Right renal cortex interstitium (tissue), 3 donors: ENCODE data around the gene PLCG2. TPM values are rescaled to one million over a fixed set of nuclear protein-coding genes. Genes with fewer than 3 reads are reported as not detected.
"Not testable (repeated sequence)": the region's sequence is repeated elsewhere in the genome, so short reads cannot be mapped to it uniquely, and the experiment has no call there.

Source experiments
- DNase-seq, 3 donors: peaks; one replicate each; pipeline ENCODE4 v3.0.0-alpha.2; 2013; ENCODE audit warnings: low read depth in 3 of 3, low spot score in 2 of 3
- polyA plus RNA-seq, 3 donors: library from polyadenylated mRNA; unstranded; fragments of 120-200 nt; gene quantifications; one replicate each; pipeline ENCODE4 v1.2.1, GENCODE V29; 2013; ENCODE audit not compliant: insufficient read length in 3 of 3

PLCG2 gene
- polyA plus RNA-seq, 3 donors = 37.6 to 50.2 (median 40.7) TPM

DNA sequence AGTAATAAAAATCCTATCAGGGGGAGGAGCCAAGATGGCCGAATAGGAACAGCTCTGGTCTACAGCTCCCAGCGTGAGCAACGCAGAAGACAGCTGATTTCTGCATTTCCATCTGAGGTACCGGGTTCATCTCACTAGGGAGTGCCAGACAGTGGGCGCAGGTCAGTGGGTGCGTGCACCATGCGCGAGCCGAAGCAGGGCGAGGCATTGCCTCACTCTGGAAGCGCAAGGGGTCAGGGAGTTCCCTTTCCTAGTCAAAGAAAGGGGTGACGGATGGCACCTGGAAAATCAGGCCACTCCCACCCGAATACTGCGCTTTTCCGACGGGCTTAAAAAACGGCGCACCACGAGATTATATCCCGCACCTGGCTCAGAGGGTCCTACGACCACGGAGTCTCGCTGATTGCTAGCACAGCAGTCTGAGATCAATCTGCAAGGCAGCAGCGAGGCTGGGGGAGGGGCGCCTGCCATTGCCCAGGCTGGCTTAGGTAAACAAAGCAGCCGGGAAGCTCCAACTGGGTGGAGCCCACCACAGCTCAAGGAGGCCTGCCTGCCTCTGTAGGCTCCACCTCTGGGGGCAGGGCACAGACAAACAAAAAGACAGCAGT is 198.3 kb downstream of the PLCG2 start:
- DNase-seq = not testable (repeated sequence)

- DNase-seq = no peak
Measured at GRCh38 chr16:81987121-81987520, 208.0 kb downstream of the PLCG2 start.

- DNase-seq = no peak
Measured at GRCh38 chr16:81987706-81988105, 208.6 kb downstream of the PLCG2 start.

DNA sequence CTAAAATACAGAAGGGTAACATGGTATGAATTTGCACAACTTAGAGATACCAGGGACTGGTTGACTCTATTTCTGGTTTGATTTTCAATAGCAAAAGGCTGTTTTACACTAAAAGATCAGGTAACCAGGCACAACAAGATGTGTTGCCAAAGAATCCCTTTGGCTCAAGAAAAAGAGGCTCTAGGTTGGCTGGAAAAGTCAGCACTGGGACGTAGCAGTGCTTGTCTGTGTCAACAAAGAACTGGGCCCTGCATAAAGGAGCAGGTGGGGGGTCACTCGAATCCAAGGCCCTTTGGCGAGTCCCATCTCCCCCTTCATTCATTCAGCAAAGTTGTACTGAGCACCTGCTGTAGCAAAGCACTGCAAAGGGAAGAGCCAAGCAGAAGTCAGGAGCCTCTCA is 213.8 kb downstream of the PLCG2 start:
- no peak for DNase-seq

GRCh38 chr16:81994485-81994884 is 215.4 kb downstream of the PLCG2 start:
- no peak for DNase-seq

DNA sequence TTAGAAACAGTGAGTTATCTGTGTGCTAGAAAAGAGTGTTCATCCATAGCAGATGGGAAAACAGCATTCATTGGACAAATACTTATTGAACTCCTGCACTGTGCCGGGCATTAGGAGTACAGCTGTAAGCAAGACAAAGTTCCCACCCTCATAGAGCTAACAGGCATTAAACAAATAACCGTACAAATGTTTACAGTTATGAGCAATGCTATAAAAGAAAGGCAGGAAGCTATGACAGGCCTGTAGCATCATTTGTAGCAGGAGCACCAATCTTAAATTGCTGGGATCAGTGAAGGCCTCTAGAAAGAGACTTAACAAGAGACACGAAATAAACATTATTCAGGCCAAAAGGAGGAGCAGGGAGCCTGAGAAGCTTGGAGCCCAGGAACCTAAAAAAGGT is 216.6 kb downstream of the PLCG2 start:
- no peak for DNase-seq

DNA sequence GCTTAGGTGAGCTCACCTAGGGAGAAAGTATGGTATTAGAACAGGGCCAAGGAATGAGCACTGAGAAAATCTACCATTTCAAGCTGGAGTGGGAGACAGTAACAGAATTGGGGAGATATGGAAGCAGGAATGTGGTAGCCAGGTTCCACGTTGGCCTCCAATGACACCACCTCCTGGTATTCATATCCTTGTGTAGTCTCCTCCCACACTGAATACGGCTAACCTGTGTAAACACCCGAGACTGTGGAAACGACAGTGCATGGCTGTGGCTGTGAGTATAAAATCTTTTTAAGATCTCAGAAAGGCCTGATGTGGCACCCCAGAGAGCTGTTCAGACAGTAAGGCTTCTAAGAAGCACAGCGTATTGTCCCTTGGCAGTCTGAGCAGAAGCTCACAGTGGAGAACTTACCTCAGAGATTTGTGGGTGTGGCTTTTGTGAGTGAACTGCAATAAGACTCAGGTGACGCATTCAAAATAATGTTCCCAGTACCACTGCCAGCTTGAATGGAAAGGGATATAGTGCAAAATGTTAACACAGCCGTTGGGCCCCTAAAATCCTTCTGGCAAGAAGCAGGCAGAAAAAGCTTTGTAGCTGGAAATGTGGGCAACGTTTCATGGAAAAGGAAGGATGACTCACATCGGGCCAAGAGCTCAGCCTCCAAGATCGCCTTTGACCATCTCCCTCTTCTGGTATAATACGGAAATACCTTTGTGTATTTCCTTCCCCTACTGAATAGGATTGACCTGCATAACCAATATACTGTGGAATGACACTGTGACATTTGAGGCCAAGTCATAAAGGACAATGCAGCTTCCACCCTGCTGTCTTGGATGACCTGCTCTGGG is 217.8 kb downstream of the PLCG2 start:
- DNase-seq = no peak

GRCh38 chr16:81997738-81998137 is 218.6 kb downstream of the PLCG2 start:
- DNase-seq = no peak

- no peak for DNase-seq
Measured at GRCh38 chr16:82002831-82003230, 223.7 kb downstream of the PLCG2 start.

DNA sequence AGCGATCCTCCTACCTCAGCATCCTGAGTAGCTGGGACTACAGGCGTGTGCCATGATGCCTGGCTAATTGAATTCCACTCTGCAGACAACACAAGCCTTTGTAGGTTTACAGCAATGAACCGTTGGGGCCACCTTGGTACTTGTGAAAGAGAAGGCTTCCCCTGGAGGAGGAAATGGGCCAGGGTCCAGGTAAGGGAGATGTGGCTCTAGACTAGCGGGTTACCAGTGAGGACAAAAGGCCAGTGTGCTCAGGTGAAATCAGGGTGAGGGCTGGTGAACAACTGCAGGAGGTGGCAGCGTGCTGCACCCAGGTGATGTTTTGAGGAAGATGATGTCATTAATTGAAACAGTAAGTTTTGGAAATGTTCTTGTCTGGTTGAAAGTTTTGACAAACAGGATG is 225.5 kb downstream of the PLCG2 start:
- DNase-seq = no peak

DNA sequence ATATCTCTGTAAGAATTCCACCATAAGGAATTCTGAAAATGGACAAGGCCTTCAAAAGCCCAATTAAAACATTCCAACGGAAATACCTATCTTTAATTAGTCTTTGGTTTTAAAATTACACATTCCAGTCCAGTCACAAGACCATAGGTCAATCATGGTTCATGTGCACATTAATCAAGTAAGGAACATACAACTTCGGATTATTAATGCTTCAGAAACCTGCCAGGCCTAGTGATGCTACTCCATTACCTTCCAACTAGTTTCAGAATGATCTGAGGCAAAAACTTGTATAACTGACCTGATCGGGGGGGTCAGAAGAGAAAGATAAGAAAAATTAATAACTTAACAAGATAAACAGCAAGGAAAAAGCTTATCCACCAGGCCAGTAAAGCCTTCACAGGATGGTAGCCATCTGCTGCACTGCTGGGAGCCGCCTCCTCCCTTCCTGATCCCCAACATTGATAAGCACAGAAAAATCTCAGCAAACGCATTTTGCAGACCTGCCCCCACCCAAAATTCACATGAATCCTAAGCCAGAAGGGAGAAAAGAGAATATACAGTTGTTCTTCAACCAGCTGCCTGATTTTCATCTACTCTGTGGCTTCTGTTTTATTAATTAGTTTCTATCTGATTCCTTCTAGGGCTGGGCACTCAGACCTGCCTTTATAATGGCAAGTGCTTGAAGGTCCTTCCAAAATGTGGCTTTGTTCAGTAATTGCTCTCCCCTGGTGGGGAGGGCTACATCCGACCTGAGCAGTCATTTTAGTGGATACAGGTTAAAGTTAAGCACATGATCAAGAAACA is 226.1 kb downstream of the PLCG2 start:
- DNase-seq = peak in 1 of 3 donors; percentile 54

DNA sequence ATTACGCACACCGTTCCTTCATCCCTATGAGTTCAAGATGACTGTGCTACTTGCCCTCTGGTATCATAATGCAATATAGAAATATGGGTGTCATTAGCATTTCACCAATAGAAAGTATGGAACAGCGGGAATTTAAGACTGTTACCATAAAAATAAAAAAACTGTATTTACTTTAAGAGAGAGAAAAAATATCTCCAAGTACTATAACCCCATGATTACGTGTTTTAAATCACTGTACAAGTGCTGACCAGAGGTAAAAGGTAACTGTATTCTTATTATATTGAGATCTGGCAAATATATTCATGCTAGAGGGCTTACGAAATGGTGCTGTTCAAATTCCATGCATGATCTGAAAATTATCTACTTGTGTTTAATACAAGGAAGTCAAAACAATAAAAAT is 226.9 kb downstream of the PLCG2 start:
- no peak for DNase-seq

DNA sequence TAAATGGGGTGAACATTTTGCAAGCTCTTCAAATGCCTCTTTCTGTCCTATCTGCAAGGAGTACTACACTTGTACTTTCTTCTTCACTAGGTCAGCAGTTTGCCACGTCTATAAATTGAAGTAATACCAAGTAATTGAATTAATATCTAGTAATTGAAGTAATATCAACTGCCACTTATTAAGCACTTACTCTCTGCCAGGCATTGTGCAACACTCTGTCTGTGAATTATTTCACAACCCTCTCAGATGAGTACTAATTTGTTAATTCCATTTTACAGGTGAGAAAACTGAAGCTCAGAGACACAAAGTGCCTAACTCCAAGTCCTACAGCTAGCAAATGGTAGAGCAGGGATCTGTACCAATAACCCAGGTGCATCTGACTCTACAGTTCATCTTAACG is 228.1 kb downstream of the PLCG2 start:
- no peak for DNase-seq

- DNase-seq = no peak
Measured at GRCh38 chr16:82008957-82009592, 230.0 kb downstream of the PLCG2 start.

DNA sequence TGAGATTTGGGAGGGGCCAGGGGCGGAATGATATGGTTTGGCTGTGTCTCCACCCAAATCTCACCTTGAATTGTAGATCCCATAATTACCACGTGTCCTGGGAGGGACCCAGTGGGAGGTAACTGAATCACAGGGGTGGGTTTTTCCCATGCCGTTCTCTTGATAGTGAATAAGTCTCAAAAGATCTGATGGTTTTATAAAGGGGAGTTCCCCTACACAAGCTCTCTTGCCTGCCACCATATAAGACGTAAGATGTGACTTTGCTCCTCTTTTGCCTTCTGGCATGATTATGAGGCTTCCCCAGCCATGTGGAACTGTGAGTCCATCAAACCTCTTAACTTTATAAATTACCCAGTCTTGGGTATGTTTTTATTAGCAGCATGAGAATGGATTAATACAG is 230.7 kb downstream of the PLCG2 start:
- DNase-seq = not testable (repeated sequence)

- no peak for DNase-seq
Measured at GRCh38 chr16:82010649-82011048, 231.6 kb downstream of the PLCG2 start.

DNA sequence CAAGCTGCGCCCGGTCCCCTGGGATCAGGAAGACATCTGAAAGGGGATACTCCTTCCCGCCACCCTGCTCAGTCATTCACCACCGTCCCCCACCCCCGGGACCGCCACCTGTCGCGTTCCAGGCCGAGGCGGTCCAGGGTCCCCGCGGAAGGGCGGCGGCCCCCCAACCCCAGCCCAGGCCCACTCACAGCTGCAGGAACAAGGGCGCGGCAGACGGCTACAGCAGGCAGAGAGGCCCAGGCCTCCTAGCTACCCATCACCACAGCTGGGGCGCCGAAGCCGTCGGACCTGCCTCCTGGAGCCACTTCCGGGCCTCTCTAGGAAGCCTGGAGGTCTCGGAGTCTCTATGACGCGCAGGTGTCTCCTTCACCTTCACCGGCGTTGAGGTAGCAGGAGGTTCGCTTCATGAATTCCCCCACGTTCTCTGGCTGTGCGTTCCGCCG is 232.1 kb downstream of the PLCG2 start, which contains the start of gene SDR42E1:
SDR42E1 (minus strand) TSS at position 272 of the 443 bp plus-strand sequence. CDS start 10,612 bp downstream, outside the sequence.
- DNase-seq = peak in 1 of 3 donors; percentile 59
